Caco-2 (cell line): ENCODE data around the gene MRM1. TPM values are rescaled to one million over a fixed set of nuclear protein-coding genes. Genes with fewer than 3 reads are reported as not detected.

Source experiments
- BruUV-seq: library from RNA; stranded (reverse); fragments of 400-500 nt; replicated peaks from 2 replicates; lab custom pipeline; 2021; lab: Mats Ljungman, UMichigan
- CTCF ChIA-PET: fragments of 300-600 bp; sonication (Branson Sonifier 250); formaldehyde crosslinking; loops from one replicate; lab custom pipeline; 2022; ENCODE audit warnings: antibody characterized with exemption; lab: Charles Lee
- POLR2A ChIA-PET: fragments of 300-600 bp; sonication (Branson Sonifier 250); formaldehyde crosslinking; loops from one replicate; lab custom pipeline; 2022; ENCODE audit warnings: antibody characterized with exemption; lab: Charles Lee
- DNase-seq, 2 experiments: peaks; one replicate each; pipeline versions ENCODE4 v3.0.0 to v3.0.0-alpha.2; 2020 to 2022
- H3K27me3 ChIP-seq: replicated peaks from 2 replicates; pipeline ENCODE4 v1.6.0; 2011; ENCODE audit warnings: low read length; ENCODE audit not compliant: control insufficient read depth, insufficient read depth
- H3K36me3 ChIP-seq: 2 replicates; pipeline ENCODE4 v1.5.1; 2011; ENCODE audit warnings: low read length; ENCODE audit not compliant: control insufficient read depth, insufficient read depth
- H3K4me1 ChIP-seq: fragments of 250-450 bp; sonication (Bioruptor Pico); 2 replicates; pipeline ENCODE4 v1.5.1; 2020; ENCODE audit warnings: mild to moderate bottlenecking
- H3K4me3 ChIP-seq: 2 replicates; pipeline ENCODE4 v1.5.1; 2011; ENCODE audit warnings: low read depth, mild to moderate bottlenecking, control low read depth, low read length
- H3K9me3 ChIP-seq: fragments of 250-450 bp; sonication (Bioruptor Pico); 2 replicates; pipeline ENCODE4 v1.5.1; 2020; ENCODE audit warnings: mild to moderate bottlenecking, moderate library complexity
- H3K27ac Mint-ChIP-seq: one replicate; pipeline ENCODE4 v1.8.0; 2022; ENCODE audit warnings: mixed read lengths; ENCODE audit not compliant: unreplicated experiment
- H3K27me3 Mint-ChIP-seq: one replicate; pipeline ENCODE4 v1.8.0; 2022; ENCODE audit warnings: mixed read lengths; ENCODE audit not compliant: insufficient read depth, unreplicated experiment
- H3K36me3 Mint-ChIP-seq: one replicate; pipeline ENCODE4 v1.8.0; 2022; ENCODE audit warnings: mild to moderate bottlenecking, mixed read lengths; ENCODE audit not compliant: insufficient read depth, unreplicated experiment
- H3K4me1 Mint-ChIP-seq: one replicate; pipeline ENCODE4 v1.8.0; 2022; ENCODE audit warnings: low read depth, mixed read lengths; ENCODE audit not compliant: unreplicated experiment
- H3K4me3 Mint-ChIP-seq: one replicate; pipeline ENCODE4 v1.8.0; 2022; ENCODE audit warnings: mild to moderate bottlenecking, moderate library complexity, mixed read lengths; ENCODE audit not compliant: unreplicated experiment
- H3K9me3 Mint-ChIP-seq: one replicate; pipeline ENCODE4 v1.8.0; 2022; ENCODE audit warnings: mixed read lengths; ENCODE audit not compliant: unreplicated experiment
- CTCF ChIP-seq, 2 experiments: fragments of 200-600 bp in 1 of 2; IDR thresholded peaks; 1 replicate in 1 of 2; 2 replicates in 1 of 2; pipeline versions ENCODE4 v1.5.1 to v1.8.0; 2011 to 2022; ENCODE audit warnings: antibody characterized with exemption in 1 of 2, control low read depth in 1 of 2, inconsistent platforms in 1 of 2, low read depth in 1 of 2, low read length in 1 of 2, mild to moderate bottlenecking in 1 of 2, moderate library complexity in 1 of 2; ENCODE audit not compliant: insufficient read depth in 1 of 2, severe bottlenecking in 1 of 2, unreplicated experiment in 1 of 2
- intact Hi-C: fragments of 100-400 bp; cut with micrococcal nuclease; formaldehyde crosslinking; loops from one replicate; pipeline ENCODE4 v1.10.0; 2022; ENCODE audit not compliant: unreplicated experiment
- total RNA-seq: library from RNA; stranded (reverse); gene quantifications from 2 replicates; pipeline ENCODE4 v1.2.3, GENCODE V29; 2022

Gene MRM1
- total RNA-seq, 1 experiment from 2014 or later: 9.3 TPM

- Mint-ChIP-seq H3K9me3 (no peaks in the 10 kb centered on the region), H3K4me3 (no peak overlapping the region), H3K4me1 (no peaks in the 10 kb centered on the region), H3K36me3 (no peaks in the 10 kb centered on the region), H3K27ac (no peak overlapping the region), H3K27me3 (peaks cover 14% of the 10 kb centered on the region)
- ChIA-PET POLR2A (no interaction called here), CTCF (no interaction called here)
- H3K4me1 ChIP-seq: no peaks in the 10 kb centered on the region
- intact Hi-C loops: no loop called here
- H3K4me3 ChIP-seq: no peak overlapping the region
- no TSS peak for BruUV-seq
- DNase-seq: no peak
- peaks cover 1% of the 10 kb centered on the region; the same call in 1 of the 2 replicates for H3K27me3 ChIP-seq
- no peaks in the 10 kb centered on the region for H3K9me3 ChIP-seq
- no peaks in the 10 kb centered on the region for H3K36me3 ChIP-seq
- TF ChIP-seq CTCF (IDR thresholded peaks at IDR 0.05; ENCODE audit: insufficient read depth in 1 of 2, low read depth in 1 of 2, low read length in 1 of 2, severe bottlenecking in 1 of 2, unreplicated experiment in 1 of 2): no peak
These were observed 56.5 kb downstream of the MRM1 start for GRCh38 chr17:36657763-36658490.

Other genes with a start within 250 kb of the MRM1 start
- gene TBC1D3H, start 213.1 kb upstream of the MRM1 start, total RNA-seq: not detected in 2 replicates
- gene ZNHIT3, start 114.9 kb upstream of the MRM1 start, total RNA-seq: 58.6 and 61.9 TPM in 2 replicates
- gene MYO19, start 66.7 kb upstream of the MRM1 start, total RNA-seq: 153 and 177 TPM in 2 replicates
- gene PIGW, start 66.6 kb upstream of the MRM1 start, total RNA-seq: 30.9 and 33.6 TPM in 2 replicates
- gene GGNBP2, start 56.7 kb upstream of the MRM1 start, total RNA-seq: 91.3 and 91.5 TPM in 2 replicates
- 44.7 and 46.9 TPM in 2 replicates for gene DHRS11, start 9.7 kb upstream of the MRM1 start, total RNA-seq